H9 (cell line): ENCODE results near the gene ZNF792. TPM values are rescaled to one million over a fixed set of nuclear protein-coding genes. Genes with fewer than 3 reads are reported as not detected.
"Not testable (repeated sequence)": the region's sequence is repeated elsewhere in the genome, so short reads cannot be mapped to it uniquely, and the experiment has no call there.

Source experiments
- DNase-seq: peaks from one replicate; pipeline ENCODE4 v3.0.0-alpha.2; 2017
- H2AFZ ChIP-seq: one replicate; pipeline ENCODE4 v1.6.1; 2013; ENCODE audit warnings: mild to moderate bottlenecking, low read length, control low read depth, moderate library complexity
- H2AK5ac ChIP-seq: 2 replicates; pipeline ENCODE4 v1.6.1; 2013; ENCODE audit warnings: low read length, control low read depth, mixed read lengths; ENCODE audit not compliant: insufficient read length
- H2BK120ac ChIP-seq: one replicate; pipeline ENCODE4 v1.6.1; 2013; ENCODE audit warnings: low read depth, mild to moderate bottlenecking, low read length, control low read depth, inconsistent platforms; ENCODE audit not compliant: poor library complexity, severe bottlenecking
- H2BK12ac ChIP-seq: 2 replicates; pipeline ENCODE4 v1.6.1; 2013; ENCODE audit warnings: low read length, control low read depth, mixed read lengths, low read depth; ENCODE audit not compliant: insufficient read length
- H2BK15ac ChIP-seq: 2 replicates; pipeline ENCODE4 v1.6.1; 2013; ENCODE audit warnings: low read depth, low read length, control low read depth
- H2BK20ac ChIP-seq: one replicate; pipeline ENCODE4 v1.6.1; 2013; ENCODE audit warnings: low read depth, mild to moderate bottlenecking, low read length, control low read depth, inconsistent platforms; ENCODE audit not compliant: poor library complexity, severe bottlenecking
- H2BK5ac ChIP-seq: 2 replicates; pipeline ENCODE4 v1.6.1; 2013; ENCODE audit warnings: low read length, control low read depth, mixed read lengths; ENCODE audit not compliant: insufficient read length
- H3K14ac ChIP-seq: 2 replicates; pipeline ENCODE4 v1.6.1; 2013; ENCODE audit warnings: low read length, control low read depth; ENCODE audit not compliant: insufficient read depth
- H3K18ac ChIP-seq: 2 replicates; pipeline ENCODE4 v1.6.1; 2013; ENCODE audit warnings: low read depth, mild to moderate bottlenecking, mixed read lengths, low read length, control low read depth; ENCODE audit not compliant: insufficient read length
- H3K23ac ChIP-seq: 2 replicates; pipeline ENCODE4 v1.6.1; 2013; ENCODE audit warnings: low read length, control low read depth, mixed read lengths, low read depth; ENCODE audit not compliant: insufficient read length
- H3K23me2 ChIP-seq: 2 replicates; pipeline ENCODE4 v1.6.1; 2013; ENCODE audit warnings: low read depth, mild to moderate bottlenecking, mixed read lengths, low read length, control low read depth; ENCODE audit not compliant: insufficient read length, poor library complexity, severe bottlenecking
- H3K27ac ChIP-seq: 2 replicates; pipeline ENCODE4 v1.5.1; 2013; ENCODE audit warnings: low read length, control low read depth, mixed read lengths, low read depth; ENCODE audit not compliant: insufficient read length
- H3K27me3 ChIP-seq: 2 replicates; pipeline ENCODE4 v1.6.1; 2013; ENCODE audit warnings: low read length, control low read depth, inconsistent platforms; ENCODE audit not compliant: insufficient read depth
- H3K4ac ChIP-seq: 2 replicates; pipeline ENCODE4 v1.6.1; 2013; ENCODE audit warnings: low read depth, mild to moderate bottlenecking, control low read depth, inconsistent platforms, low read length, moderate library complexity
- H3K4me1 ChIP-seq: 2 replicates; pipeline ENCODE4 v1.6.1; 2013; ENCODE audit warnings: low read length, control low read depth, inconsistent platforms; ENCODE audit not compliant: insufficient read depth
- H3K4me2 ChIP-seq: 2 replicates; pipeline ENCODE4 v1.6.1; 2013; ENCODE audit warnings: low read length, control low read depth, mixed read lengths; ENCODE audit not compliant: insufficient read length, insufficient read depth
- H3K56ac ChIP-seq: 2 replicates; pipeline ENCODE4 v1.6.1; 2013; ENCODE audit warnings: low read depth, mild to moderate bottlenecking, mixed read lengths, low read length, control low read depth; ENCODE audit not compliant: insufficient read length
- H3K79me1 ChIP-seq: 2 replicates; pipeline ENCODE4 v1.6.1; 2013; ENCODE audit warnings: low read depth, mild to moderate bottlenecking, moderate library complexity, low read length, control low read depth, inconsistent platforms; ENCODE audit not compliant: insufficient read depth, poor library complexity, severe bottlenecking
- H3K79me2 ChIP-seq: 2 replicates; pipeline ENCODE4 v1.6.1; 2013; ENCODE audit warnings: low read length, control low read depth, inconsistent platforms; ENCODE audit not compliant: insufficient read depth
- H3K9ac ChIP-seq: 2 replicates; pipeline ENCODE4 v1.6.1; 2013; ENCODE audit warnings: low read length, control low read depth, mixed read lengths; ENCODE audit not compliant: insufficient read length; ENCODE audit errors: extremely low read depth
- H3K9me3 ChIP-seq: one replicate; pipeline ENCODE4 v1.6.1; 2013; ENCODE audit warnings: low read depth, low read length, inconsistent platforms; ENCODE audit not compliant: control insufficient read depth
- H3T11ph ChIP-seq: one replicate; pipeline ENCODE4 v1.6.1; 2013; ENCODE audit warnings: mild to moderate bottlenecking, low read length, control low read depth, inconsistent platforms
- H4K20me1 ChIP-seq: one replicate; pipeline ENCODE4 v1.6.1; 2013; ENCODE audit not compliant: control insufficient read depth, insufficient read length, insufficient read depth
- H4K5ac ChIP-seq: 2 replicates; pipeline ENCODE4 v1.6.1; 2013; ENCODE audit warnings: low read depth, mild to moderate bottlenecking, mixed read lengths, low read length, control low read depth; ENCODE audit not compliant: insufficient read length
- H4K8ac ChIP-seq: replicated peaks from 2 replicates; pipeline ENCODE4 v1.6.1; 2013; ENCODE audit warnings: low read length, control low read depth, mixed read lengths, low read depth; ENCODE audit not compliant: insufficient read length
- H4K91ac ChIP-seq: 2 replicates; pipeline ENCODE4 v1.6.1; 2013; ENCODE audit warnings: low read depth, mild to moderate bottlenecking, moderate library complexity, mixed read lengths, low read length, control low read depth; ENCODE audit not compliant: insufficient read length
- H3K27ac Mint-ChIP-seq, 3 experiments: 2 replicates in 2 of 3; 3 replicates in 1 of 3; pipeline ENCODE4 v1.8.0; 2020 to 2021; ENCODE audit warnings: mixed read lengths in 3 of 3, mild to moderate bottlenecking in 1 of 3, moderate library complexity in 1 of 3
- H3K27me3 Mint-ChIP-seq: 2 replicates; pipeline ENCODE4 v1.8.0; 2021; ENCODE audit warnings: low read depth, mild to moderate bottlenecking, moderate library complexity, mixed read lengths
- H3K36me3 Mint-ChIP-seq, 3 experiments: 2 replicates in 2 of 3; 3 replicates in 1 of 3; pipeline ENCODE4 v1.8.0; 2020 to 2021; ENCODE audit warnings: low read depth in 3 of 3, mixed read lengths in 3 of 3; ENCODE audit not compliant: insufficient read depth in 1 of 3
- H3K4me1 Mint-ChIP-seq, 2 experiments: 2 replicates each; pipeline ENCODE4 v1.8.0; 2020; ENCODE audit warnings: mixed read lengths in 2 of 2
- H3K4me3 Mint-ChIP-seq, 2 experiments: 2 replicates in 1 of 2; 3 replicates in 1 of 2; pipeline ENCODE4 v1.8.0; 2020 to 2021; ENCODE audit warnings: mild to moderate bottlenecking in 2 of 2, mixed read lengths in 2 of 2, moderate library complexity in 1 of 2
- H3K9me3 Mint-ChIP-seq, 2 experiments: 2 replicates in 1 of 2; 3 replicates in 1 of 2; pipeline ENCODE4 v1.8.0; 2020; ENCODE audit warnings: mild to moderate bottlenecking in 2 of 2, mixed read lengths in 2 of 2, moderate library complexity in 1 of 2
- WGBS: extraction: QIAGEN DNeasy Blood & Tissue Kit; methylation state at CpG from one replicate; pipeline ENCODE4 v1.1.7; 2013; ENCODE audit warnings: missing lambda C conversion rate, low lambda C conversion rate, mixed read lengths; ENCODE audit not compliant: insufficient read length; ENCODE audit errors: extremely low coverage; 5-methylcytosine and 5-hydroxymethylcytosine counted together
- total RNA-seq: library from RNA; stranded (reverse); gene quantifications from 2 replicates; pipeline ENCODE4 v1.2.1, GENCODE V29; 2021
- TF ChIP-seq, protein P1 (sequence below): fragments of 200-600 bp; sonication (generic); conservative IDR thresholded peaks from 3 replicates; pipeline ENCODE4 v1.8.0; 2021; ENCODE audit warnings: antibody characterized with exemption, mild to moderate bottlenecking

The ZNF792 gene
- total RNA-seq, 1 experiment from 2014 or later: 8.3 TPM

DNA sequence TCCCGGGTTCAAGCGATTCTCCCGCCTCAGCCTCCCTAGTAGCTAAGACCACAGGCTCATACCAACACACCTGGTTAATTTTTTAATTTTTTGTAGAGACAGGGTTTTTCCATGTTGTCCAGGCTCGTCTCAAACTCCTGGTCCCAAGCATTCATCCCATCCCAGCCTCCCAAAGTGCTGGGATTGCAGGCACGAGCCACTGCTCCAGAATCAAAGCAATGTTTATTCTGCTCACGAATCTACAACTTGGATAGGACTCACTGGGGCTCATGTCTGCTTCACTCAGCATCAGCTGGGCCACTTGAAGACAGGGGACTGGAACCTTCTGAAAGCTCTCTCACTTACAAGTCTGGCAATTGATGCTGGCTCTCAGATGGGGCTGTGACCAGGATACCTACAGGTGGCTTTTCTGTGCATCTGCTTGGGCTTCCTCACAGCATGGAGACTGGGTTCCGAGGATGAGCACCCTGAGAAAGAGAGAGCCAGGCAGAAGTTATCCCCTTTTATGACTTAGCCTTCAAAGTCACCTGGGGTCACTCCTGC is 8.2 kb upstream of the ZNF792 start:
- no peak overlapping the region for H3K18ac ChIP-seq
- H3K27ac Mint-ChIP-seq: peak overlapping the region in 1 of 3 experiments; percentile 34; a peak in 1 of 7 replicates
- no peaks in the 10 kb centered on the region for H4K20me1 ChIP-seq
- H2BK20ac ChIP-seq: no peak overlapping the region
- TF ChIP-seq, protein P1, sequence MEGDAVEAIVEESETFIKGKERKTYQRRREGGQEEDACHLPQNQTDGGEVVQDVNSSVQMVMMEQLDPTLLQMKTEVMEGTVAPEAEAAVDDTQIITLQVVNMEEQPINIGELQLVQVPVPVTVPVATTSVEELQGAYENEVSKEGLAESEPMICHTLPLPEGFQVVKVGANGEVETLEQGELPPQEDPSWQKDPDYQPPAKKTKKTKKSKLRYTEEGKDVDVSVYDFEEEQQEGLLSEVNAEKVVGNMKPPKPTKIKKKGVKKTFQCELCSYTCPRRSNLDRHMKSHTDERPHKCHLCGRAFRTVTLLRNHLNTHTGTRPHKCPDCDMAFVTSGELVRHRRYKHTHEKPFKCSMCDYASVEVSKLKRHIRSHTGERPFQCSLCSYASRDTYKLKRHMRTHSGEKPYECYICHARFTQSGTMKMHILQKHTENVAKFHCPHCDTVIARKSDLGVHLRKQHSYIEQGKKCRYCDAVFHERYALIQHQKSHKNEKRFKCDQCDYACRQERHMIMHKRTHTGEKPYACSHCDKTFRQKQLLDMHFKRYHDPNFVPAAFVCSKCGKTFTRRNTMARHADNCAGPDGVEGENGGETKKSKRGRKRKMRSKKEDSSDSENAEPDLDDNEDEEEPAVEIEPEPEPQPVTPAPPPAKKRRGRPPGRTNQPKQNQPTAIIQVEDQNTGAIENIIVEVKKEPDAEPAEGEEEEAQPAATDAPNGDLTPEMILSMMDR: no peak
- H3K23ac ChIP-seq: no peak overlapping the region
- H2BK12ac ChIP-seq: no peak overlapping the region
- no peaks in the 10 kb centered on the region for H3K79me2 ChIP-seq
- no peak overlapping the region for H4K8ac ChIP-seq
- H3K56ac ChIP-seq: no peak overlapping the region
- WGBS: no CpG with 5 or more reads among the region's 7 CpGs
- H3K9ac ChIP-seq: no peak overlapping the region
- H3K27me3 Mint-ChIP-seq: peaks cover 24% of the 10 kb centered on the region
- H3K4me3 Mint-ChIP-seq: 0 out of 5 replicates have a peak overlapping the region, but pooled peaks of 1 of the 2 experiments have one; percentile 0
- H3K27ac ChIP-seq: no peak overlapping the region
- H3K9me3 Mint-ChIP-seq: peaks cover 40 to 42% of the 10 kb centered on the region in 2 experiments
- no peak overlapping the region for H3T11ph ChIP-seq
- H3K4me1 ChIP-seq: no peaks in the 10 kb centered on the region
- H3K9me3 ChIP-seq: peaks cover 24% of the 10 kb centered on the region
- H2AFZ ChIP-seq: no peak overlapping the region
- DNase-seq: no peak
- 0 out of 2 replicates have a peak overlapping the region, but pooled peaks have one; percentile 14 for H2BK15ac ChIP-seq
- no peak overlapping the region for H4K5ac ChIP-seq
- H3K4ac ChIP-seq: no peak overlapping the region
- H4K91ac ChIP-seq: no peak overlapping the region
- no peaks in the 10 kb centered on the region for H3K27me3 ChIP-seq
- H3K4me1 Mint-ChIP-seq: peaks cover 12 to 19% of the 10 kb centered on the region in 2 experiments
- H3K23me2 ChIP-seq: no peaks in the 10 kb centered on the region
- no peaks in the 10 kb centered on the region for H3K79me1 ChIP-seq
- no peak overlapping the region for H3K4me2 ChIP-seq
- no peak overlapping the region for H2BK120ac ChIP-seq
- H2AK5ac ChIP-seq: no peak overlapping the region
- H3K36me3 Mint-ChIP-seq: peaks cover 13 to 28% (median 15%) of the 10 kb centered on the region in 3 experiments
- H3K14ac ChIP-seq: no peak overlapping the region
- no peak overlapping the region for H2BK5ac ChIP-seq

DNA sequence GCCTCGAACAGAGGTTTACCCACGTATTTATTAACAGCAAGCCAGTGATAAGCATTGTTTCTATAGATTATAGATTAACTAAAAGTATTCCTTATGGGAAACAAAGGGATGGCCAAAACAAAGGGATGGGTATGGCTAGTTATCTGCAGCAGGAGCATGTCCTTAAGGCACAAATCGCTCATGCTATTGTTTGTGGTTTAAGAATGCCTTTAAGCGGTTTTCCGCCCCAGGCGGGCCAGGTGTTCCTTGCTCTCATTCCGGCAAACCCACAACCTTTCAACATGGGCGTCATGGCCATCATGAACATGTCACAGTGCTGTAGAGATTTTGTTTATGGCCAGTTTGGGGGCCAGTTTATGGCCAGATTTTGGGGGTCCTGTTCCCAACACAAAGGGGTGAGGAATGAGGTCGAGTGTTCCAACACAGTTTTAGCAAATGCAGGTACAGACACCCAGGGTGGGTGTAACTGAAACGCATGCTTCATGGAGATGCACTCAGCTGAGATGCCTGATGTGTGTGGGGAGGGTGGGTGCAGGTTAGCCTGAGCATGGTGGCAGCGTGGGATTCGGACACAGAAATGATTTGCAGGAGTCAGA is 6.3 kb upstream of the ZNF792 start:
- H2AFZ ChIP-seq, H3K4me1 ChIP-seq, H4K91ac ChIP-seq, H4K20me1 ChIP-seq, H3K56ac ChIP-seq, H3K4ac ChIP-seq, H3K9ac ChIP-seq, H3K23ac ChIP-seq, H3K27me3 ChIP-seq, H3T11ph ChIP-seq, H2BK20ac ChIP-seq, H2BK5ac ChIP-seq, H2BK15ac ChIP-seq, H3K4me2 ChIP-seq, H3K23me2 ChIP-seq, H4K8ac ChIP-seq, H3K79me1 ChIP-seq, H3K4me3 Mint-ChIP-seq, DNase-seq, H3K27ac Mint-ChIP-seq, H3K27ac ChIP-seq, H2BK12ac ChIP-seq, H4K5ac ChIP-seq, H3K79me2 ChIP-seq, H3K14ac ChIP-seq, H2BK120ac ChIP-seq, H2AK5ac ChIP-seq, H3K18ac ChIP-seq: not testable (repeated sequence)
- H3K9me3 Mint-ChIP-seq: peaks cover 47 to 49% of the 10 kb centered on the region in 2 experiments
- peaks cover 24% of the 10 kb centered on the region for H3K9me3 ChIP-seq
- peaks cover 20 to 36% (median 22%) of the 10 kb centered on the region in 3 experiments for H3K36me3 Mint-ChIP-seq
- peaks cover 25% of the 10 kb centered on the region for H3K27me3 Mint-ChIP-seq
- peaks cover 20 to 26% of the 10 kb centered on the region in 2 experiments for H3K4me1 Mint-ChIP-seq
- no CpG with 5 or more reads among the region's 12 CpGs for WGBS
